DMS114 treated with DMSO at 0.1 percent for 48 hours (cell line): ENCODE data around the gene CD22.

Experiments used
- DNase-seq: peaks from one replicate; lab custom pipeline; 2025; ENCODE audit not compliant: unreplicated experiment; lab: John Stamatoyannopoulos, UW

The CD22 gene

GRCh38 chr19:35313587-35313986 is 15.4 kb upstream of the CD22 start:
- no peak for DNase-seq

- DNase-seq, result no peak
These were observed 15.0 kb upstream of the CD22 start for GRCh38 chr19:35314031-35314430.

- DNase-seq, result no peak
These were observed 14.0 kb upstream of the CD22 start for GRCh38 chr19:35314858-35315470.

DNA sequence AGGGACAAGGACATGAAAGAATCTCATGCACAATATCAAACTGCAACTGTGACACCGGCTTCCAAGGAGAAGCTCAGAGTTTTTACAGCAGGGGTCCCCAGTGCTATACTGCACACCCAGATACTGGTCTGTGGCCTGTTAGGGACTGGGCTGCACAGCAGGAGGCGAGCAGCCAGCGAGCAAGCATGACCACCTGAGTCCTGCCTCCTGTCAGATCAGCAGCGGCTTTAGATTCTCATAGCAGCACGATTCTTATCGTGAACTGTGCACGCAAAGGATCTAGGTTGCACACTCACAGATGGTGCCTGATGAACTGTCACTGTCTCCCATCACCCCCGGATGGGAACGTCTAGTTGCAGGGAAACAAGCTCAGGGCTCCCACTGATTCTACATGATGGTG is 13.1 kb upstream of the CD22 start:
- no peak for DNase-seq

DNA sequence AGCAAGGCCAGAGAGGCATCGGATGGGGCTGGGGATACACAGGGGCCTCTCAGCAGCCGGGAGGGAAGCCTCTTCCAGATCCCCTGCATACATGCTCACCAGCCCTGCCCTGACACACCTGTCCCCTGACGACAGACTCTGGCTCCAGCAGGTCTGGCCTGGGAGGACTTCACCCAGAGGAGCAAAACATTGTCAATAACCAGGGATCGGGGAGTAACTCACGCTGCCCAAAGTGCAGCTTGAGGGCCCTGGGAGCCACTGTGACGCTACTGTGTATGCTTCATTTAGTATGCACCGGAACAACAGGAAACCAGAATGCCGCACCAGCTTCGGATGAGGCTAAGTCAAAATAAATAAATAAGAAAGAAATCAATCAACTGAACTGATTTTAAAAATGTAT is 12.4 kb upstream of the CD22 start:
- no peak for DNase-seq

DNA sequence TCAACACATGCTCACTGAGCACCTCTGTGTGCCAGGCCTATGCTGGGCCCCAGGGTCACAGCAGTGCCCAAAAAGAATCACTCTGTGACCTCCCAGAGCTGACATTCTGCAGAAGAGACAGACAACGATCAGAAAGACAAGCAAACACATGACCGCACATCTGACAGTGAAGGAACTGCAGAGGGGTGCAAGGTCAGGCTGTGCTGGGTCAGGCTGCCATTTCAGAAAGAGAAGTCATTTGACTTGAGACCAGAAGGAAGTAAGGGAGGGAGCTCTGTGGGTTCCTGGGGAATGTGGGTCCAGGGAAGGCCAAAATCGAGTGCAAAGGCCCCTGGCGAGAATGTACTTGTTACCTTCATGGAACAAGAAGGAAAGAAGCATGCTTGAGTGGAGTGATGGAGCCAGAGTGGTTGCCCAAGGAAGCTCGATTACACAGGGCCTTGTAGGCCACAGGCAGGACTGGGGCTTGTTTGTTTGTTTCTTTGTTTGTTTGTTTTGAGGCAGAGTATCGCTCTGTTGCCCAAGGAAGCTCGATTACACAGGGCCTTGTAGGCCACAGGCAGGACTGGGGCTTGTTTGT is 11.4 kb upstream of the CD22 start:
- no peak for DNase-seq

GRCh38 chr19:35318679-35319448 is 10.1 kb upstream of the CD22 start:
- no peak for DNase-seq

GRCh38 chr19:35320065-35320713 is 8.8 kb upstream of the CD22 start:
- DNase-seq, result no peak

GRCh38 chr19:35321291-35321690 is 7.7 kb upstream of the CD22 start:
- no peak for DNase-seq

DNA sequence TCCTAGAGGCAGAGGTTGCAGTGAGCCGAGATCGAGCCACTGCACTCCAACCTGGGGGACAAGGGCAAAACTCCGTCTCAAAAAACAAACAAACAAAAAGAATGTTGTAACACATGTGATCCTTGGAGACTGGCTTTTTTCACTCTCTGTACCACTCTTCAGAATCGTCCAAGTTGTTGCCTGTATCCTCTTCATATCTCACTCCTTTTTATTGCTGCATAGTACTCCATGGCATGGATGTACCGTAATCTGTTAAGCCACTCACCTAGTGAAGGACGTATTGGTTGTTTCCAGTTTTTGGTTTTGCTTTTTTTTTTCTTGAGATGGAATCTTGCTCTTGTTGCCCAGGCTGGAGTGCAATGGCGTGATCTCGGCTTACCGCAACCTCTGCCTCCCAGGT is 7.0 kb upstream of the CD22 start:
- no peak for DNase-seq

GRCh38 chr19:35327642-35328041 is 1.3 kb upstream of the CD22 start:
- DNase-seq, result no peak

GRCh38 chr19:35329323-35329722 is 336 bp downstream of the CD22 start:
- DNase-seq, result no peak

GRCh38 chr19:35330475-35330874 is 1.5 kb downstream of the CD22 start:
- DNase-seq, result no peak

DNA sequence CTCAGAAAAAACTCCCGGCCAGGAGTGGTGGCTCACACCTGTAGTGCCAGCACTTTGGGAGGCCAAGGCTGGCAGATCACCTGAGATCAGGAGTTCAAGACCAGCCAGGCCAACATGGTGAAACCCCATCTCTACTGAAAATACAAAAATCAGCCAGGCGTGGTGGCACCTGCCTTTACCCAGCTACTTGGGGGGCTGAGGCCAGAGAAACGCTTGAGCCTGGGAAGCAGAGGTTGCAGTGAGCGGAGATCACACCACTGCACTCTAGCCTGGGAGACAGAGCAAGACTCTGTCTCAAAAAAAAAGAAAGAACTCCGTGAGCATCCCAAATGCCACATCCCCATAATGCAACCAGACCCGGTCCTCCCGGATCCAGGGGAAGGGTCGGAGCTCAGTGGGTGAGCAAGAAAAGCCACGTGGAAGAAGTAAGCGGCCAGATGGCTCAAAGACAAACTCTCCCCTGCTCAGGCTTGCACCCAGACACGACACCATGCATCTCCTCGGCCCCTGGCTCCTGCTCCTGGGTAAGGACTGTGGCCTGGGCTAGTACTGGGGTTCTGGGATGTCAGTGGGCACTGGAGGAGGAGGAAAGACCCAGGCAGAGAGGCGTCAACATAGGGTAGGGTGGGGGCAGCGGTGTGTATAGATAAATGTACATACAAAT is 2.7 kb downstream of the CD22 start:
- DNase-seq, result no peak

- no peak for DNase-seq
These were observed 3.8 kb downstream of the CD22 start for GRCh38 chr19:35332817-35333216.

GRCh38 chr19:35334144-35334753 is 5.3 kb downstream of the CD22 start:
- no peak for DNase-seq

GRCh38 chr19:35336166-35336955 is 7.4 kb downstream of the CD22 start:
- DNase-seq, result no peak

GRCh38 chr19:35337097-35337983 is 8.4 kb downstream of the CD22 start:
- no peak for DNase-seq

GRCh38 chr19:35337984-35338296 is 9.0 kb downstream of the CD22 start:
- DNase-seq, result no peak
